Epidermal melanocyte (primary cell): ENCODE measurements around the gene SPSB1.

Source experiments
- DNase-seq: peaks from one replicate; pipeline ENCODE4 v3.0.0; 2011; ENCODE audit warnings: low spot score; ENCODE audit not compliant: insufficient read length

SPSB1 gene

DNA sequence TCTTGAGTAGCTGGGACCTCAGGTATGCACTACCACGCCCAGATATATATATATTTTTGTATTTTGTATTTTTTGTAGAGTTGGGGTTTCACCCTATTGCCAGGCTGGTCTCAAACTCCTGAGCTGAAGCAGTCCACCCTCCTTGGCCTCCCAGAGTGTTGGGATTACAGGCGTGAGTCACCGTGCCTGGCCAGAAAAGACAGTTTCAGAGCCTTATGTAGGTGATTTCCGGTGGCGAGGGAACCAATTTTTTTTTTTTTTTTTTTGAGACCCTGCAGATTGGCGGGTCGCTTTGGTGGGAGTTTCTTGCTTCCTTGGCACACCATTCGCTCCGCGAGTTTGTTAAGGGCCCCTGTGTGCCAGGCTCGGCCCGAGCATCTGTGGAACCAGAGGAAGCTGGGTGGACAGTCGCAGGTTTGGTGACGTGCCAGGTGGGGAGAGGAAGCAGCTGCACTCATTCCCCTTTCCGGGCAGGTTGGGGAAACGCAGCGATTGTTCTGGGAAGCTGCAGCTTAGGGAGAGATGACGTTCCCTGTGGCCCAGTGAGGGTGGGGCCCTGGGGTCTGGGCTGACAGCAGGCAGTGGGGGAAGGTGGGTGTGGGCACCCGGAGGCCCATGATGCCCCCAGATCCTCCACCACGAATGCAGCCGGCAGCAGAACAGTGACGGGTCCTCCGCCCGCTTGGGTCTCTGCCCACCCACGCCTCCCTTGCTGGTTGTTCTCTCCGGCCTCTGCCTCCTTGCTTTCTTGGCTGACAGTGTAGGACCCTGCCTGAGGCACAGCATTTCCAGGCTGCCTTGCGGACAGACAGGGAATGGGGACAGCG lies 25.1 kb downstream of the SPSB1 start:
- no peak for DNase-seq

DNA sequence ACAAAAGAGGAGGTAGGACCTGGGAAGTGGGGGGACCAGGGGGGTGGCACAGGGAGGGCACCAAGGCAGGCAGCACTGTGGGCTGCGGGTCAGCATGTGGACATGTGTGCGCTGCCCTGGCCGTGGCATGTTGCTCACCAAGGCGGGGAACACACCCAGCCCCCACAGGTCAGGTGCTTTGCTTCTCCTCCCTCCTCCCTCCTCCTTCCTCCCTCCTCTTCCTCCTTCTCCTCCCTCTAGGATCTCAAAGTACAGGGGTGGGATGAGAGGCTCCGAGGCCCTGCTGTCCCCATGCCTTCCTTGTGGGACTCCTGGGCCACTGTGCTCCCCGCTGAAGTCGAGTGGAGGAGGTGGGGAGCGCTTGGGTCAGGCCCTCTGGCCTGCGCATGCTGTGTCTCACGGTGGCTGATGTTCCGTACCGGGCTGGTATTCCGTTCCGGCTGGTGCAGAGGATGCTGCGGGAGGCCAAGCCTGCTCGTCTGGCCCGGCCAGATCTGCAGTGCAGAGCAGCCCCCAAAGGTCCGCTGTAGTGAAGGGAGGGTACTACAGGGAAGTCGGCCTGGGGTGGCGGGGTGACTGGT lies 26.6 kb downstream of the SPSB1 start:
- DNase-seq, result no peak

DNA sequence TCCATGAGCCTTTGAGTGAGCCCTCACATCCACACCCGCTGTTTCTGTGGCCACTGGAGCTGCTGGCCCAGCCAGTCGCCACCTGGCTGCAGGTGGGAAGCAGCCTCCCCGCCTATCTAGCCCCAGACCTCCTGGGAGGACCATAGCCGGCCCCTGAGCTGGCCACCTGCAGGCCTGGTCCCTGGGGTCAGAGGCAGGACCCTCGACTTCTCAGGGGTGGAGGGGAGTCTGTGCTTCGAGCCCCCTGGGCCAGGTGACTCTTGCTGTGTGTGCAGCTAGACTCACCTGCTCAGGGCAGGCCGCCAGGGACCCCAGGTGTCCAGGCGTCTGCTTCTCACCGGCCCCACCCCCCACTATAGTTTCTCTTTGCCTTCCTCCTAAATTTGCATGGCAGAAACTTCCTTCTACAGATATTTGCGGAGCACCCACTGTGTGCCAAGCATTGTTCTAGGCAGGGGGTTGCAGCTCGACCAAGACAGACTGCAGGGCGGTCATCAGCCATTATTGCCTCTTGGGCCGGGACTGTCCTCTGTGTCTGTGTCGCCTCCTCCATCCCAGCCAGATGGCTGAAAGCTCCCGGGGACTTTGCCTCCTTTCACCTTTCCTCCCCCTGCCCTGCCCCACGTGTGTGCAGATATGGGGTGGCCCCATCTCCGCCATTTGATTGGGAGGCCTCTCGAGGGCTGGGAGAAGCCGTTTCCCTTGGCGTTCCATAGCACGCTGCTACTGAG lies 27.3 kb downstream of the SPSB1 start:
- no peak for DNase-seq

DNA sequence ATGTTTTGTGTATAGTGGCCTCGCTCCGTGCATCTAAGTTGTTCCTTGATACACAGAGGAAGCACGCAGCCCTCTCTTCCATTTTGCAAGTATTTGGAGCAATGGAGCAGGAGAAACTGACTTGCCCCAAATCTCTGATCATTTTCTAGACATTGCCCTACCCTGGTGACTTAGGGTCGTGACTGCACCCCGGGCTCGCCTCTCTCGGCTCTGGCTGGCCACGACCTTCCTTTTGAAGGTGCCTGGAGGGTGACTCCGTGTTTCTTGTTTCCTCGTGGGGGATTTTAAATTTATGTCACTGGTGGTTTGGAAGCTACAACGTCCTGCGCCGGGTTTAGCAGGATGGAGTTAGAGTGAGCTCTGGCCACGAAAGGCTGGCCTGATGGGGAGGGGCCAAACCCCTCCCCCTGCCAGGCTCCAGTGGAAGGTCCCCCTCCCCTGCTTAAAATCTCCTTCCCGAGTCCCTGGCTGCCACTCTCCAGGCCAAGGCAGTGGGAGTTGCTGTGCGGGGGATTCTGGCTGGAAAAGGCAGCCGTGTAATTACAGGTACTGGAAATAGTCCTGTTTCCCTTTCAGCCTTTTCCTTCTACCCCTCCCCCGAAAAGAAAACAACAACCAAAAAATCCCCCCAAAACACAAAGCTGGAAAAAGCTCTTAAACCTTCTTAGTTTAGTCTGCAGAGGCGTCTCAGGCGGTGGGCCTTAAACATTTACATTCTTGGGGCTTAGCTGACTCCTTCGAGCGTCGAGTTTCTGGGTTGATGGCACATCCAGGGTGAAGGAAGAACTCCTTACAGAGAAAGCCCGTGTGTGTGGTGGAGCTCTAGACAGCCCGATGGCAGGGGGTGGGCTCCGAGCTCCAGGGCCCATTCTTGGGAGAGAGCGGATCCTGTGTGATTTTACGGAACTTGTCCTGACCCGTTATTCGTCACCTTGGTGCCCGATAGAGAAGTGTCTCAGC lies 28.1 kb downstream of the SPSB1 start:
- DNase-seq, result no peak

DNA sequence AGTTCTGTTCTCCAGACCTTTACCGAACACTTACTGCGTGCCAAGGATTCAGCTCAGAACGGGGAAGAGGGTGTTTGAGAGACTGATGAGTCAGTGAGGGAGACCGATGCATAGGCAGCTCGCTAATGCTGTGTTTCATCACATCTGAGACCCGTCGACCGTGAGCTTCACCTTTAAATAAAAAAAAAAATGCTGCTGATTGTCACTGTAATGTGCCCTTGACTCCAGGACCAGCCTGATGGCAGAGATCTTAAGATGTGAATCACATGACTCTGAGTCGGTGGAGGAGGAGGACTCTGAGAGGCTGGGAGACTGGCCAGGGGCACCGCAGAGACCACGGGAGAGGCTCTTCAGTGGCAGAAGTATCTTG lies 28.8 kb downstream of the SPSB1 start:
- no peak for DNase-seq

DNA sequence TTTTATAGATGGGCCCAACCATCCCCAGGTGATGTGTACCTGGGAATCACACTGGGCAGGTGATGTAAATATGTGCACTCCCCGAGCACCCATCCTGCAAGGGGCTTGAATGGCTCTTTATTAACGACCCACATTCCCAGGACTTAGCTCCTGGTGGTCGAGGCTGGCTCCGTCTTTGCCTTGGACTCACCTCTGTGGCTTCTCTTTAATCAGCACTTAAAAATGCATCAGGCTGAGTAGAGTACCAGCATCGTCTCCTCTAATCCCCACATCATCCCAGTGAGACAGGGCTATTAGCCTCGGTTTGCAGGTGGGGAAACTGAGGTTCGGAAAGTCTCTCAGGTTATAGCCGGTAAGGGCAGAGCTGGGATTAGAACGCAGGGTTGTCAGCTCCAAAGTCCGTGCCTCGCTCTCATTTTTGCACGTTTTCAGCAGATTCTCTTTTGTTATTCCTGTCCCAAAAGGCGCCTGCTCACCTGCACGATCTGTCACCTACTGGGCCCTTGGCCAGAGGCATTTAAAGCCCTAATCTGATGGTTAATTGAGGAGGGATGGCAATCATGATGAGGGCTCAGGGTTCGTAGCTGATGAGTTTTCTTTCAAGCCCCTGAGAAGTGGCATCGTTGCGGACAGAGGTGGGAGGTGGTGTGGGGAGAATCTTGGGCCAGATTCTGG lies 29.4 kb downstream of the SPSB1 start:
- no peak for DNase-seq

DNA sequence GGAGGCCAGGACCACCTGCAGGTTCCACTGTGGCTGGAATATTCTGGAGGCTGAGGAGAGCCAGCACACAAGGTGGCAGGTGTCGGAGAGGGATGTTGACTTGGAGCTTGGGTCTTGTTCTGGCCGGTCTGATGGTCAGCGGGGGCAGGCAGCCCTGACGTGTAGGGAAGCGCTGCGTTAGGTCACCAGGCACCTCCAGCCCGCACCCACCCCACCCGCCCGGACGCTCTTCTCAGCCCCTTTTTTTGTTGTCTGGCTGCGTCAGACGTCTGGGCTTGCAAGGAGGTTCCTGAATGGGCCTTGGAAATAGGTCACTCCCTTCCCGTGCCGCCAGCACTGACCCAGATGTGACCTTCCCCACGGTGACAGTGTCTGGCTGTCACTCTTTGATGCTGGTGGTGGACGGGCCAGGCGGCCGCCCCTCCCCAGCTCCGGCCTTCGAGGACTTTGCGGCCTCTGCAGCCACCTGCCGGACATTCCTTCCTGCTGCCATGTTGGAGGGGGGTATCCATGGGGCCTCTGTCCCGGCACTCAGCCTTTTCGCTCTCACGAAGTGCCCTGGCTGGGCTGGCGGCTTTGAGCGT lies 30.1 kb downstream of the SPSB1 start:
- DNase-seq, result no peak

DNA sequence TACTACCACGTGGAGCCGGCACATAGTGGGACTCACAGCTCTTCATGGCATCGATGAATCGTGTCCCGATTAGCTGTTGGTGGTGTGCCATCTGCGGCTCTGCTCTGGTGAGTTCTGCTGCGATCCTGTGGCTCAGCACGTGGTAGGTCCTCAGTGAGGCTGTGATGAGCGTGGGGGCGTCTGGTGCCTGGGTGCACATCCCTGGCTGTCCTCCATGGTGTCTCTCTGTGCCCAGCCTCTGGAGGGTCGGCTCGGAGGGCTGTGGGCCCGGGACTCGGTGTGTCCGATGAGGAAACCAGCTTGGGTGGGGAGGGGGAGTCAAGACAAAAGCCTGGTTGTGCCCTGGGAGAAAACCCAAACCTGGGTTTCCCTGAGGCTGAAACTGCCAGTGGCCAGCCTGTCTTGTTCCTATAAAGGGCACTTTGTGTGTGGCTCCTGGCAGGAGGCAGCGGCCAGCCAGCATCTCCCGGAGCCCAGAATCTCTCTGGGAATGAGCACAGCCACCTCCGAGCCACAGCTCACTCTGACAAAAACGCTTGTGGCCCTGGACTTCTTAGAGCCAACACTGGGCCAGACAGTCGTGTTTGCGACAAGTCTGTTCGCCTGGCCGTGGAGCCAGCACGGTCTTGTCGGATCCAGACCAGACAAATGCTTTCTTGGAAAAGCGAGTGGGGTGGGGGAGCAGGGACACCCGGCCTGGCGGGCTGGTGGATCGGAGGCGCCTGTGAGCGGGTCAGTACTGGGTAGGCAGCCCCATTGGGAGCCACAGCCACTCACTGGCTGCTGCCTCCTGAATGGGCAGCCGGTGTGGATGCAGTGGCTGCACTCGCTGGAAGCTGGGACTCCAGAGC lies 31.8 kb downstream of the SPSB1 start:
- DNase-seq, result peak; percentile 89

DNA sequence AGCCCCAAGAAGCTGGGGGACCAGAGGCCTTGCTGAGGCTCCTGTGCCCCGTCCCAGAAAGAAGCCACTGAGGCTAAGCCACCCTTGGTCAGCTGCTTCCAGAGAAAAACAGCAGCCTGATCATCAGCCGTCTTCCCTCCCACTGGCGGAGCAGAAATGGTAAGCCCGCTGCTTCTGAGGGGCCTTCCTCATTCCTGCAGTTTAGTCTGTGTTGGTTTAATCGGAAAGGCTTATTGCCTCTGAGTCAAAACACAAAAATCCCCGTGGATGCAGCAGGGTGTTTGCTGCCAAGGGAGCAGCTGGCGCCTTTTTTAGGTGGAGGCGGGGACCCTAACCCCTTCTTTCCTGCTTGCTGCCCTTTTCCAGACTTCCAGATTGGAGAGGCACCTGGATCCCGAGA lies 33.9 kb downstream of the SPSB1 start:
- no peak for DNase-seq

DNA sequence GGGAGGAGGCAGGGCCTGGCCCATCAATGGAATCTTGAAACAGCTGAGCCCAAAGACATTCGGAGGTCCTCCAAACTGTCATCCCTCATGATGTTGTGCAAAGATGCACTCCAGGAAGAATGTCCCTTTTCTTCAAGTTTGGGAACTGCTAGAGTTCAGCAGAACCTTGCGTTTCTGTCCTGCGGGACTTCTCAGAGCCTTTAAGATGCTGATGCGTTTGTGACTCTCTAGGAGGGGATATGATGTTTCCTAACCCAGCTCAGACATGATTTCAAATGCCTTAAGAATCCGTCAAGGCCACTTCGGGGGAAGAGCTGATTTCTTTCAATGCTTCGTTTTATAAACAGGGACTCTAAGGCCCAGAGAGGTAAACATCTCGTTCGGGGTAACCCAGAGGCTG lies 35.5 kb downstream of the SPSB1 start:
- DNase-seq, result no peak

DNA sequence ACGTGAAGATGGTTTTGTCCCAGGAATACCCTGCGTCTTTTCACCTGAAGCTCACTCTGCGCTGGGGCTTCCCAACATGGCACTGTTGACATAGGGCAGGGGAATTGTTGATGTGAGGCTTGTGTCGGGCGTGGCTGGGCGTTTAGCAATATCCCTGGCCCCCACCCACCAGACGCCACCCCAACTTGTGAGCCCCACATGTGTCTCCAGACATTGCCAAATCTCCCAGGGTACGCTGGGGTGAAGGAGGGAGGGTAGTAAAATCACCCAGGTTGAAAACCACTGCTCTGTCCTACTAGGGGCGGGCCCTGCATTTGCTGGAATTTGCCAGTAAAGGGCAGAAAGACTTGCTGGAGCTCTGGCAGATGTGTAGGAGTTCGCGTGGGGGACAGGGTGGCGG lies 36.0 kb downstream of the SPSB1 start:
- DNase-seq, result no peak

DNA sequence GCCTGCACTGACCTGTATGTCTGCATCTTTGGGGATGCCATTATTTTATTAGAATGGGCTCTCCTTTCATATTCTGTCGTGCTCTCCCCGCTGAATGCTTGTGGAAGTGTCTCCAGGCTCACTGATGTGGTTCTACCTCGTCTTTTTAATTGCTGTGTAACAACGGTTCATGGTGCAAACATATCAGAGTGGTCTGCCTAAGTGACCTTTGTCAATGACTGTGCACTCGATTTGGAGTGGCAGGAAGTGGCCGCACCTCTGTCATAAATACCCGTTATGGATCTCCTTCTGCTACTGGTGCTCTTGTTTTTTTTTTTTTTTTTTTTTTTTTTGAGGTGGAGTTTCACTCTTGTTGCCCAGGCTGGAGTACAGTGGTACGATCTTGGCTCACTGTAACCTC lies 38.3 kb downstream of the SPSB1 start:
- no peak for DNase-seq

DNA sequence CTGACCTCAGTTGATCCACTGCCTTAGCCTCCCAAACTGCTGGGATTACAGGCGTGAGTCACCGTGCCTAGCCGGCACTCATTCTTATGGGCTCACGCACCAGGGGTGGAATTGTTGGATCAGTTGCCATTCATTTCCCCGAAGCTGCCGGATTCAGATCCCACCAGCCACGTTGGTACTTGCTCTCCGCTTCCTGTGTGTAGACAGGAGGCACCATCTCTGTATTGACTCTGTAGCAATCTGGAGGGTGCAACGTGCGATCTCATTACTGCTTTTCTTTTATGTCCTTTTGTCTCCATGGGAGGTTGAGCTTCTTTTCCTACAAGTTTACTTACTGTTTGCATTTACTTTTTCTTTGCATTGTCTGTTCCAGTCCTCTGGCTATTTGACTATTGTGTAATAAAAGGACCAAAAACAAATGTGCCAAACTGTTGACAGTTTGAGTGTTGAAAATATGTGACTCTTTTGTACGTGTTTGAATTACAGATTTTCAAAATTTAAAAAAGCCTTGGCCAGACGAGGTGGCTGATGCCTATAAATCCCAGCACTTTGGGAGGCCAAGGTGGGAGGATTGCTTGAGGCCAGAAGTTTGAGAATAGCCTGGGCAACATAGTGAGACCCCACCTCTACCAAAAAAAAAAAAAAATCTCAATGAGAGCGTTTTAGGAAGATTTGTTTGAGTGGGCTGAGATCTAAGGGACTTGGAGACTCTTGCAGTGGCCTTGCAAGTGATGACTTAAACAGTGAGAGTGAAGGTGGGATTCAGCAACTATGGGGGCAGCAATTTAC lies 39.1 kb downstream of the SPSB1 start:
- DNase-seq, result no peak

DNA sequence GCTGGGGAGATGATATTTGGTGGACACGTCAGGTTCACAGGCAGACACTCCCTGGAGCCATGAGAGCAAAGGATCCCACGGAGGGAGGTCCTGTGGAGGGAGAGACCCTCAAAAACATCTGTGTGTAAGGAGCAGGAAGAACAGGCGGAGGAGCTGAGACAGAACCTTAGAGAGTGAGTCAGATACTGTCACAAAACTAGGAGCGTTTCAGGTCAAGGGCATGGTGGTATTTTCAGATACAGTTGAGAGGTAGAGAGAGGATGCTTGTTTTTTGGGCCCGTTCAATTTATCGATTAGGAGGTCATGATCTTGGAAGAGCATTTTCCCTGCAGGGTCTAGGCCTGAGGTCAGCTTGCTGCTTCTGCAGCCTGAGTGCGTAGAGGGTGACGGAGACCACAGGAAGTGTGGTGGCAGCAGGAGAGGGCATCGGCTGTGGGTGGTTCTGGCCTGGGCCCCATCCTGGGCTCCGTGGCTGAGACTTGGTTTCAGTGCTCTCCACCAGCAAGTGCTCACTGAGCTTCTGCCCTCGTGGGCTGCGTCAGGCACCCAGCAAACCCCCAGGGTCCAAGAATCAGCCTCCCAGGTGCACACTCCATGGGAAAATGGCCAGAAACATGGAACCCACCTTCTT lies 39.9 kb downstream of the SPSB1 start:
- DNase-seq, result no peak

DNA sequence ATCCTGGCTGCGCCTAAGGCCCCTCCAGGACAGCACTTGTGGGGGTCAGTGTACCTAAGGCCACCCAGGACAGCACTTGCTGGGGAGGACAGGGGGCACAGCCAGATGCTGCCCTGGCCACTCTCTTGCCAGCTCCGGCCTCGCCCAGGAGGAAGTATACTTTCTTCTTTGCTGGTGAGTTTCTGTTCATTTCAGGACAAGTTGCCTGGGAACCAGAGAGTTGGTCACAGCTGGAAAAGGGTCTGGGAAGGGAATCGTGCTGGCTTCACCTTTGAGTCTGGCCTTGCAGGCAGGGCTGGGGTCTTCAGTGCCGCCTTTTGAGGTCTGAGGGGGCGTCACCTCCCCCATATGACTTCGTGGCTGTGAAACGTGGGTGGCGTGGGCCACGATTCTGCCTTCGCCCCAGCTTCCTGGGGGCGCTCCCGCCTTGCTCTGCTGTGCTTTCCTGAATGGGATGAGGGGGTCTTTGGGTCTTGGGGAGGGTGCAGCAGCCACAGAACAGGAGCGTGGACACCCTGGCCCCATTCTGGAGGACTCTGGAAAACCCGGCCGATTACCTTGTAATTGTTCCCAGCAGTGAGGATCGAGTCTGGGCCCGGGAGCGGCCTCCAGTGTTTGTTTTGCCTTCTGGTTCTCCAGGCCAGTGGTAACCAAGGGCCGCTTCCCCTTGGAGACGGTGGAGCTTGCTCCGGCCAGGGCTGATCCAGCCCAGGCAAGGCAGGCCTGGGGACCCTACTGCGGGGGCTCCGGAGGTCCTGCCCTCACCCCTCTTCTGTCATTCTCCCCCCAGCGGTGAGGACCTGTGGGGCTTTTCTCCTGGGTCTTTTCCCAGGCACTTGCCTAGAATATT lies 45.9 kb downstream of the SPSB1 start:
- DNase-seq, result no peak

DNA sequence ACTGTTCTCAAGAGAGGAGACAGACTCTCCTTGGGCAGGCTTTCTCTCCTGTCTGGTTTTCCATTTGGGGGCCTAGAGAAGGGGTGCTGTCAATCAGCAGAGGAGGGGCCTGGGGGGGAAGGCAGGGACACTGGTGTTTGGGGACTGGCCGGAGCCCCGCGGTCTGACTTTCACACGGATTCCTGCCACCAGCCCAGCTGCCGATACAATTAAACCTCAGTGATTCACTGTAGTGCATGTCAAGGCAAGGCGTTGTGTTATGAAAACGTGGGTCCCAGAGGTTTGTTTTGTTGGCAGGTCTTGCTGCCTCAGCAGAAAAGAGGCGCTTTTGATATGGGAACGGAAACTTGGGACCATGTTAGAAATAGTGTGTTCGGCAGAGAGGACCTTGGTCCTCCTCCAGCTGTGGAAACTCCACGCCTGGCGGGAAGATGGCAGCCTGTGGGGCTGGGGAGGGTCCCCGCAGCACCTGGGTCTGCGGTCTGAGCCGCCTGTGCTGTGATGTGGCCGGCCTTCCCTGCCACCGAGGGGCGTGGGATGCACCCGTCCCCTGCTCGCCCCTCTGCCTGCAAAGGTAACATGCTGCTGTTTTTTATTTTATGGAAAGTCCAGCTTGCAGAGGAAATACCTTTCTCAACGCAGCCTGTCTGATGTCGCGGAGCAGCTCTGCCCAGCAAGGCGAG lies 47.6 kb downstream of the SPSB1 start:
- DNase-seq, result no peak

DNA sequence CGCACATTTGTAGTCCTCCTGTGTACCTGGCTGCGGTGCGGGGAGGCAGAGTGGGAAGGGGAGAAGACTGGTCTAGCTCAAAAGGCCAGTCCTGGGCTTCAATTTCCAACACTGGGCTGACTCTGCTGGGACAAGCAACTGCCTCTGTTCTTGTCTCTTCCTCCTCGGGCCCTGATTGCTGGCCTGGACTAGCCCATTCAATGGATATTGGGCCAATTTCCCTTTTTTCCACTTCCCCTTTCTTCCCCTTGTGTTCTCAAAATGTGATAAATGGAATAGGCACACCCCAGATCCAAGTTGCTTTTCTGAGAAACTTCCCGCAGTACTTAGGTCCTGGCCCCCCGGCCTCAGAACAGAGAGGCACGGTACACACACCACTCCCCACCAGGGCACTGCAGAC lies 48.2 kb downstream of the SPSB1 start:
- DNase-seq, result no peak
